H1 (cell line): ENCODE data around the gene SLC25A45. TPM values are rescaled to one million over a fixed set of nuclear protein-coding genes. Genes with fewer than 3 reads are reported as not detected.

Experiments used
- CTCF ChIA-PET: fragments of 300-600 bp; sonication (Branson Sonifier 250); formaldehyde crosslinking; loops from one replicate; lab custom pipeline; 2021; ENCODE audit not compliant: partially characterized antibody; lab: Charles Lee
- POLR2A ChIA-PET: fragments of 300-600 bp; sonication (Branson Sonifier 250); formaldehyde crosslinking; loops from one replicate; lab custom pipeline; 2021; ENCODE audit warnings: inconsistent platforms; ENCODE audit not compliant: partially characterized antibody; lab: Charles Lee
- DNase-seq, 2 experiments: peaks; one replicate each; pipeline versions ENCODE4 v3.0.0 to v3.0.0-alpha.2; 2010 to 2022; ENCODE audit warnings: low spot score in 2 of 2, low read depth in 1 of 2, mixed read lengths in 1 of 2
- FAIRE-seq: peaks from 2 replicates; lab custom pipeline; 2011; peaks lifted over from hg19 to GRCh38; lab: Jason Lieb, UNC
- H2AFZ ChIP-seq: 2 replicates; pipeline ENCODE4 v1.8.1; 2012; ENCODE audit warnings: low read length, inconsistent platforms
- H2AK5ac ChIP-seq: 2 replicates; pipeline ENCODE4 v1.6.1; 2013; ENCODE audit warnings: low read depth, low read length
- H2BK120ac ChIP-seq: replicated peaks from 2 replicates; pipeline ENCODE3; 2013; ENCODE audit warnings: low read depth, low read length, inconsistent platforms
- H2BK12ac ChIP-seq: 2 replicates; pipeline ENCODE4 v1.6.1; 2013; ENCODE audit warnings: low read depth, low read length
- H2BK15ac ChIP-seq: 2 replicates; pipeline ENCODE4 v1.6.1; 2013; ENCODE audit warnings: low read length
- H2BK20ac ChIP-seq: 2 replicates; pipeline ENCODE4 v1.6.1; 2013; ENCODE audit warnings: low read length
- H2BK5ac ChIP-seq: 2 replicates; pipeline ENCODE4 v1.6.1; 2013; ENCODE audit warnings: low read depth, low read length
- H3K14ac ChIP-seq: 2 replicates; pipeline ENCODE4 v1.6.1; 2013; ENCODE audit warnings: inconsistent platforms; ENCODE audit not compliant: insufficient read length
- H3K18ac ChIP-seq: 2 replicates; pipeline ENCODE4 v1.6.1; 2013; ENCODE audit warnings: low read length; ENCODE audit errors: extremely low read depth
- H3K23ac ChIP-seq: 2 replicates; pipeline ENCODE4 v1.6.1; 2013; ENCODE audit warnings: inconsistent platforms; ENCODE audit not compliant: insufficient read length
- H3K23me2 ChIP-seq: 2 replicates; pipeline ENCODE4 v1.6.1; 2013; ENCODE audit warnings: low read depth, low read length
- H3K27ac ChIP-seq: 2 replicates; pipeline ENCODE4 v1.6.1; 2011; ENCODE audit warnings: low read depth, low read length, inconsistent platforms
- H3K27me3 ChIP-seq, 4 experiments: replicated peaks in 1 of 4; 1 replicate in 1 of 4; 2 replicates in 3 of 4; pipeline versions ENCODE4 v1.6.1 to v1.8.1; 2011 to 2013; ENCODE audit warnings: low read length in 3 of 4, mild to moderate bottlenecking in 3 of 4, inconsistent platforms in 2 of 4, mixed read lengths in 2 of 4, moderate library complexity in 1 of 4; ENCODE audit not compliant: control insufficient read depth in 3 of 4, insufficient read depth in 3 of 4; ENCODE audit errors: extremely low read depth in 1 of 4
- H3K36me3 ChIP-seq, 4 experiments: 2 replicates each; pipeline versions ENCODE4 v1.6.1 to v1.8.1; 2011 to 2013; ENCODE audit warnings: mild to moderate bottlenecking in 4 of 4, low read length in 3 of 4, moderate library complexity in 2 of 4, control low read depth in 1 of 4, inconsistent platforms in 1 of 4; ENCODE audit not compliant: insufficient read depth in 4 of 4, control insufficient read depth in 2 of 4
- H3K4ac ChIP-seq: replicated peaks from 2 replicates; pipeline ENCODE3; 2013; ENCODE audit warnings: low read length, low read depth, mixed read lengths, inconsistent platforms; ENCODE audit not compliant: insufficient read length
- H3K4me1 ChIP-seq, 4 experiments: replicated peaks in 1 of 4; 1 replicate in 1 of 4; 2 replicates in 3 of 4; pipeline versions ENCODE4 v1.6.1 to v1.8.1; 2011 to 2013; ENCODE audit warnings: low read length in 3 of 4, inconsistent platforms in 2 of 4, mixed read lengths in 1 of 4; ENCODE audit not compliant: insufficient read depth in 4 of 4, control insufficient read depth in 3 of 4
- H3K4me2 ChIP-seq, 2 experiments: 2 replicates each; pipeline versions ENCODE4 v1.6.1 to v1.8.1; 2011 to 2013; ENCODE audit warnings: low read depth in 2 of 2, low read length in 2 of 2, control low read depth in 1 of 2, inconsistent platforms in 1 of 2, mild to moderate bottlenecking in 1 of 2; ENCODE audit not compliant: insufficient read depth in 1 of 2
- H3K4me3 ChIP-seq, 4 experiments: fragments of 200-600, 300-600 bp in 1 of 4; sonication (generic), shearing (Covaris generic), sonication (Bioruptor Twin) in 1 of 4; 2 replicates each; pipeline versions ENCODE4 v1.5.1 to v1.8.1; 2011 to 2016; ENCODE audit warnings: low read length in 4 of 4, low read depth in 3 of 4, control low read depth in 2 of 4, inconsistent platforms in 2 of 4, mild to moderate bottlenecking in 2 of 4, mixed read lengths in 1 of 4, moderate library complexity in 1 of 4; ENCODE audit not compliant: insufficient read depth in 2 of 4; ENCODE audit errors: extremely low read depth in 1 of 4
- H3K56ac ChIP-seq: replicated peaks from 2 replicates; pipeline ENCODE3; 2013; ENCODE audit warnings: low read depth, mild to moderate bottlenecking, mixed read lengths, low read length, inconsistent platforms; ENCODE audit not compliant: insufficient read length
- H3K79me1 ChIP-seq: 2 replicates; pipeline ENCODE4 v1.6.1; 2013; ENCODE audit warnings: low read depth, low read length, control low read depth
- H3K79me2 ChIP-seq, 2 experiments: 2 replicates each; pipeline versions ENCODE4 v1.6.1 to v1.8.1; 2012 to 2013; ENCODE audit warnings: low read length in 2 of 2, mild to moderate bottlenecking in 2 of 2, inconsistent platforms in 1 of 2; ENCODE audit not compliant: insufficient read depth in 2 of 2, control insufficient read depth in 1 of 2
- H3K9ac ChIP-seq, 4 experiments: replicated peaks in 1 of 4; 1 replicate in 1 of 4; 2 replicates in 3 of 4; pipeline versions ENCODE4 v1.6.1 to v1.8.1; 2011 to 2013; ENCODE audit warnings: low read depth in 3 of 4, low read length in 3 of 4, control low read depth in 2 of 4, mild to moderate bottlenecking in 2 of 4, moderate library complexity in 2 of 4, inconsistent platforms in 1 of 4; ENCODE audit errors: extremely low read depth in 1 of 4
- H3K9me3 ChIP-seq, 2 experiments: 2 replicates each; pipeline versions ENCODE4 v1.6.1 to v1.8.1; 2012 to 2013; ENCODE audit warnings: mild to moderate bottlenecking in 2 of 2, moderate library complexity in 2 of 2, control low read depth in 1 of 2, inconsistent platforms in 1 of 2, low read depth in 1 of 2, low read length in 1 of 2, mixed read lengths in 1 of 2; ENCODE audit not compliant: insufficient read depth in 2 of 2
- H4K20me1 ChIP-seq, 2 experiments: replicated peaks in 1 of 2; 2 replicates each; pipeline versions ENCODE3 to v1.8.1; 2011 to 2013; ENCODE audit warnings: inconsistent platforms in 2 of 2, low read length in 2 of 2, mild to moderate bottlenecking in 1 of 2; ENCODE audit not compliant: insufficient read depth in 2 of 2, control insufficient read depth in 1 of 2
- H4K5ac ChIP-seq: 2 replicates; pipeline ENCODE4 v1.6.1; 2013; ENCODE audit warnings: low read length, low read depth, mixed read lengths, inconsistent platforms; ENCODE audit not compliant: insufficient read length
- H4K8ac ChIP-seq: 2 replicates; pipeline ENCODE4 v1.8.0; 2013; ENCODE audit warnings: mild to moderate bottlenecking, moderate library complexity, low read length, inconsistent platforms; ENCODE audit not compliant: insufficient read depth; ENCODE audit errors: extremely low read depth
- H4K91ac ChIP-seq: replicated peaks from 2 replicates; pipeline ENCODE3; 2013; ENCODE audit warnings: low read length, mixed read lengths, inconsistent platforms; ENCODE audit not compliant: insufficient read length
- ASH2L ChIP-seq: fragments of 200-600, 300-600 bp; sonication (generic); IDR thresholded peaks from one replicate; pipeline ENCODE4 v1.7.1; 2017; ENCODE audit warnings: low read length
- MAFK ChIP-seq: IDR thresholded peaks from 2 replicates; pipeline ENCODE4 v1.6.1; 2012; ENCODE audit warnings: low read depth, mild to moderate bottlenecking, improper control_type of control experiment, low read length
- RAD21 ChIP-seq, 2 experiments: IDR thresholded peaks in 1 of 2; conservative IDR thresholded peaks in 1 of 2; 2 replicates each; pipeline ENCODE4 v1.6.1; 2011; ENCODE audit warnings: low read depth in 2 of 2, low read length in 2 of 2, improper control_type of control experiment in 1 of 2, inconsistent platforms in 1 of 2, mild to moderate bottlenecking in 1 of 2, moderate library complexity in 1 of 2
- RBBP5 ChIP-seq: IDR thresholded peaks from 2 replicates; pipeline ENCODE4 v1.7.1; 2012; ENCODE audit warnings: low read depth, mild to moderate bottlenecking, inconsistent platforms, low read length, moderate library complexity, borderline replicate concordance
- SUZ12 ChIP-seq: fragments of 200-600 bp; sonication (generic); IDR thresholded peaks from 2 replicates; pipeline ENCODE4 v1.6.1; 2012; ENCODE audit warnings: mild to moderate bottlenecking, inconsistent platforms, low read length, moderate library complexity, mixed read lengths
- WGBS, 2 experiments: shearing (Covaris generic) in 1 of 2; methylation state at CpG; one replicate each; pipeline versions ENCODE4 v1.1.6 to v1.1.7; 2013 to 2015; ENCODE audit warnings: low lambda C conversion rate in 2 of 2, mixed read lengths in 2 of 2, inconsistent platforms in 1 of 2, low coverage in 1 of 2, missing lambda C conversion rate in 1 of 2; ENCODE audit not compliant: insufficient replicate concordance in 2 of 2, insufficient coverage in 1 of 2, insufficient read length in 1 of 2; ENCODE audit errors: extremely low coverage in 1 of 2, missing lambda C conversion rate in 1 of 2; 5-methylcytosine and 5-hydroxymethylcytosine counted together
- polyA plus RNA-seq, 7 experiments: library from polyadenylated mRNA; depleted of rRNA in 3 of 7; stranded (reverse) in 5 of 7; unstranded in 2 of 7; fragments of >200 nt in 5 of 7; fragments of 200-250 nt in 2 of 7; gene quantifications; 1 replicate in 5 of 7; 2 replicates in 1 of 7; 4 replicates in 1 of 7; pipeline versions ENCODE4 v1.2.1 to v1.2.3, GENCODE V29; 2011 to 2013; ENCODE audit warnings: missing spikeins in 2 of 7, mixed read lengths in 2 of 7
- total RNA-seq: library from RNA; stranded (reverse); fragmentation: NEBNext Ultra II Directional; extraction: Animal tissue kit (Norgen Biotek cat#: 25700); gene quantifications from 2 replicates; pipeline ENCODE4 v1.2.1, GENCODE V29; 2021

Gene SLC25A45
- total and polyA plus RNA-seq, 2 of the 8 experiments (the other 6 are each of a cell fraction or from before 2014, with no cell fraction given), result 0.54 to 0.59 TPM

DNA sequence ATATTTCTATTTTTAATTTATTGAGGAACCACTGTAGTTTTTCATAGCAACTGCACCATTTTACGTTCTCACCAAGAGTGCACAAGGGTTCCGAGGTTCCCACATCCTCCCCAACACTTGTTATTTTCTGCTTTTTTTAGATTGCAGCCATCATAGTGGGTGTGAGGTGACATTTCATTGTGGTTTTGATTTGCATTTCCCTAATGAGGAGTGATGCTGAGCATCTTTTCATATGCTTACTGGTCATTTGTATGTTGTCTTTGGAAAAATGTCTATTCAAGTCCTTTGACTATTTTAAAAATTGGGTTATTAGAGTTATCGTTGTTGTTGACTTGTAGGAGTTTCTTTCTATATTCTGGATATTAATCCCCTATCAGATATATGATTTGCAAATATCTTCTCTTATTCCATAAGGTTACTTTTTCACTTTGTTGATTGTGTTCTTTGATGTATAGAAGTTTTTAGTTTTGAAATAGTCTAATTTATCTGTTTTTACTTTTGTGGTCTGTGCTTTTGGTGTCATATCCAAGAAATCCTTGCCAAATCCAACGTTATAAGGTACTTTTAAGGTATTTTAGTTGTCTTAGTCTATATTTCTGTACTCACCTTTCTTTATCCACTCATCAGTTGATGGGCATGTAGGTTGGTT lies 49.1 kb upstream of the SLC25A45 start:
- Histone ChIP-seq H3K4ac (no peak overlapping the region), H3K79me1 (peaks cover 6% of the 10 kb centered on the region; the same call in 1 of the 2 replicates), H3K4me3 (no peak overlapping the region), H3K27ac (no peak overlapping the region), H3K79me2 (0 out of 4 replicates have a peak, but pooled peaks cover 0 to under 1% of the 10 kb centered on the region in 2 experiments), H2BK12ac (no peak overlapping the region), H2BK120ac (no peak overlapping the region), H3K4me1 (peaks cover 0 to 21% (median 6%) of the 10 kb centered on the region in 4 experiments; a peak in 6 of 7 replicates), H3K23ac (no peak overlapping the region), H3K18ac (no peak overlapping the region), H3K36me3 (no peaks in the 10 kb centered on the region), H4K91ac (no peak overlapping the region), H4K8ac (no peak overlapping the region), H2AFZ (no peak overlapping the region), H3K4me2 (no peak overlapping the region), H2BK5ac (no peak overlapping the region), H3K56ac (no peak overlapping the region), H2AK5ac (no peak overlapping the region), H2BK15ac (no peak overlapping the region), H3K9ac (no peak overlapping the region), H3K9me3 (no peaks in the 10 kb centered on the region), H3K27me3 (no peaks in the 10 kb centered on the region), H3K23me2 (no peaks in the 10 kb centered on the region), H4K20me1 (peaks cover 0 to 16% of the 10 kb centered on the region in 2 experiments), H3K14ac (no peak overlapping the region), H2BK20ac (no peak overlapping the region), H4K5ac (no peak overlapping the region)
- ChIA-PET POLR2A (no interaction called here), CTCF (interaction anchor here (1.1 to 1.5 kb wide), 4 partner anchors 15 to 60 kb away, joined by 4 to 8 read pairs (median 6); no protein-coding TSS in a partner anchor)
- no peak for DNase-seq
- FAIRE-seq, result no peak
- TF ChIP-seq MAFK (no peak), SUZ12 (no peak), RBBP5 (no peak), RAD21 (IDR thresholded peaks at IDR 0.05 in 1 of 2, conservative IDR thresholded peaks at IDR 0.05 in 1 of 2; ENCODE audit: low read depth in 2 of 2, low read length in 2 of 2) (no peak), ASH2L (no peak)
- WGBS, 2 experiments, result 96% methylated on average over 4 of the region's 4 CpGs; no CpG with 5 or more reads in 1 of the 2 experiments
